Activated naive CD4-positive, alpha-beta T cell (primary cell): Measurements from ENCODE around the gene DHX57.
"Not testable (repeated sequence)": the region's sequence is repeated elsewhere in the genome, so short reads cannot be mapped to it uniquely, and the experiment has no call there.

Experiments
- DNase-seq, 4 experiments: peaks; one replicate each; lab custom pipeline; 2025; lab: John Stamatoyannopoulos, UW

Gene DHX57

DNA sequence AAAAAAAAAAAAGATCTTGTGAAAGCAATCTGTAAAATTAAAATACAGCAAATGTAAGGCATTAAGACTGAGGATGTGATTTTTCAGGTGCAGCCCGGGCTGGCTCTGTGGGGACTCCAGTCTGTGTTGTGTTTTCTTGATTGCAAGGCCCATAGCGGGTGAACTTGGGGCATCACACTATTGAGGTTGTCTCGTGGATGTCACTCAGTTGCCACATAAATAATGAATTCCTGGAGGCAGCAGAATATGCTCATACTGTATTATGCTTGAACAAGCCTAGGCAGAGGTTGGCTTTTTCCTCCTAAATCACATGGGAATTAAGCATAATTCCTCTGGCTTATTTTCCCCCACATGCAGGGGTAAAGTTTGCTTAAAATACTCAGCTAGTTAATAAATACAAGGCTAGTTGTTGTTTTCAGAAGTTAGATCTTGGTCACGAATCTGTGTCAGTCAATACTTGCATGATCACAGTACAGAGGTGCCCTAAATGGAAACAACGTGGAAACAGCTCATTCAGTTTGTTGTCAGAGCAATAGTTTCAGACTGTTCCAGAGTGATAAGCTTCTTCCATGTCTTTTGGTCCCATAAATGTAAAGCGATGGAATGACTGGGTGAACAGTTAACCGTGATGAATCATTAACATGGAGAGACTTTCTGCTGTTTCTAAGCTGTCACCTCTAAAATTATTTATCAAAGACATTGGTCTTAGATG lies 81.3 kb downstream of the DHX57 start:
- DNase-seq, result no peak

- DNase-seq, result no peak
Observed at GRCh38 chr2:38793511-38793910, 82.2 kb downstream of the DHX57 start.

GRCh38 chr2:38792751-38793150 lies 83.0 kb downstream of the DHX57 start:
- DNase-seq, result no peak

DNA sequence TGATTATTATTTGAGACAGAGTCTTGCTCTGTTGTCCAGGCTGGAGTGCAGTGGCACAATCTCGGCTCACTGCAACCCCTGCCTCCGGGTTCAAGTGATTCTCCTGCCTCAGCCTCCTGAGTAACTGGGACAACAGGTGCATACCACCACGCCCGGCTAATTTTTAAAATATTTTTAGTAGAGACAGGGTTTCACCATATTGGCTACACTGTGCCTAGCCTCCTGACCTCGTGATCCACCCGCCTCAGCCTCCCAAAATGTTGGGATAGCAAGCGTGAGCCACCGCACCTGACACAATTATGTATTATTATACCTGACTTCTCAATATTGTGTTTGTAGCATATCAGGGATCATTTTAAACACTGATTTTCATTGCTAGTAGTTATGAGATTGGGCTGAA lies 83.4 kb downstream of the DHX57 start:
- not testable (repeated sequence) for DNase-seq

DNA sequence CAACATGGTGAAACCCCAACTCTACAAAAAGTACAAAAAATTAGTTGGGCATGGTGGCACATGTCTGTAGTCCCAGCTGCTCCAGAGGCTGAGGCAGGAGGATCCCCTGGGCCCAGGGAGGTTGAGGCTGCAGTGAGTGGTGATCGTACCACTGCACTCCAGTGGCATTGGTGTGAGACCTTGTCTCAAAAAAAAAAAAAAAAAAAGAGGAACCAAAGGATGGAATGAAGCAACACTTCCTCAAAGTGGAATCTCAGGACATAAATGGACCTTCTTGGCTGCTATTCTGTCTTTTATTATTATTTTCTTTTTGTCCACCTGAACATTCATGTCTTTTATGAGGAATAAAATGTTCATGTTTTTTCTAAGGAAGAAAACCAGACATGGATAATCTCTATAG lies 84.0 kb downstream of the DHX57 start:
- no peak for DNase-seq

- DNase-seq, result no peak
Observed at GRCh38 chr2:38789691-38790090, 86.0 kb downstream of the DHX57 start.

DNA sequence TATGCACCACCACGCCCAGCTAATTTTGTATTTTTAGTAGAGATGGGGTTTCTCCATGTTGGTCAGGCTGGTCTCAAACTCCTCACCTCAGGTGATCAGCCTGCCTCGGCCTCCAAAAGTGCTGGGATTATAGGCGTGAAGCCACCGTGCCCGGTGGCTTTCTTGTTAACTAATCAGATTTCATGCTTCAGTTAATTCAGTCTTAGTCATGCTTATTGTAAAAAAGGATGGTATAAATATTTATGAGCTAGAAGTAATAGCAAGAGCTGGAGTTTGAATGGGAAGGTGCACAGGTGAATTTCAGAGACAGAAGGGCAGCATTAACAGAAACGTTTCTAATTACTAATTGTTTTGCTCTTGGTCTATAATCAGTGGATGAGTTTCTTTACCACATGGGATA lies 87.4 kb downstream of the DHX57 start:
- DNase-seq, result no peak

DNA sequence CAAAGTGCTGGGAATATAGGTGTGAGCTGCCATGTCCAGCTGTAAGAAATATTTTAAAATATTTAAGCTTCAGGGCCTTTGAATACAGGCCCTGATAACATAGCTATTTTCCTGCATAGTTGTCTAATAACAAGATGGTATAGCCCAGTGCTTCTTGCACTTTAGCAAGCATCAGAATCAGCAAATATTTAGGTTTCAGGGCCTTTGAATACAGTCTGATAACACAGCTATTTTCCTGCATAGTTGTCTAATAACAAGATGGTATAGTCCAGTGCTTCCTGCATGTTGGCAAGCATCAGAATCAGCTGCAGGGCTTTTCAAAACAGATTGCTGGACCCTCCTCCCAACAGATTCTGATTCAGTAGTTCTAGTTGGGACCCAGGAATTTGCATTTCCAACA lies 92.1 kb downstream of the DHX57 start:
- no peak for DNase-seq

DNA sequence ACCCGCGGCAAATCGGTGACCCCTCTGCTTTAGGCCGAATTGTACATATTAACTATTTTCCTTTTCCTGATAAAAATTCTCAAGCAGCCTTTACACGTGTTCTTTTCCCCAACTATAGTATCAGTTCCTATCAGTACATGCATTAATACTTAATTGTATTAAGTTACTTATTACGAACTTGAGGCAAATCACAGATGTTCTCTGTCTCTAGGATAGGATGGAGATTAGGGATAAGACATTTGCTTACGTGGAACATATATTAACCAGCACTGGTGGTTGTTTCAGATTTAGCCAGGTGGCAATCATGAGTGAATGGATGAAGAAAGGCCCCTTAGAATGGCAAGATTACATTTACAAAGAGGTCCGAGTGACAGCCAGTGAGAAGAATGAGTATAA lies 97.0 kb downstream of the DHX57 start:
- DNase-seq, result no peak

GRCh38 chr2:38776531-38776930 lies 99.2 kb downstream of the DHX57 start:
- DNase-seq, result no peak

DNA sequence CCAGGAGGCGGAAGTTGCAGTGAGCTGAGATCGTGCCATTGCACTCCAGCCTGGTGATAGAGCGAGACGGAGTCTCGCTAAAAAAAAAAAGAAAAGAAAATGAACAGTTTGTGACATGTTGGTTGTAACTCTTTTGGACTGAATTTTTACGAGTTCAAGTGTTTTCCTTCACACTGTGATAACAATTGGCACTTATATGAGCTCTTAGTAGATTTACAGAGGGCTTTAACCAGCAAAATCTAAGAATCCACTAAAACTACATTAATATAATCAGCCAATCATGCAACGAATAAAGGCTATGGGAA lies 99.9 kb downstream of the DHX57 start:
- DNase-seq, result no peak

DNA sequence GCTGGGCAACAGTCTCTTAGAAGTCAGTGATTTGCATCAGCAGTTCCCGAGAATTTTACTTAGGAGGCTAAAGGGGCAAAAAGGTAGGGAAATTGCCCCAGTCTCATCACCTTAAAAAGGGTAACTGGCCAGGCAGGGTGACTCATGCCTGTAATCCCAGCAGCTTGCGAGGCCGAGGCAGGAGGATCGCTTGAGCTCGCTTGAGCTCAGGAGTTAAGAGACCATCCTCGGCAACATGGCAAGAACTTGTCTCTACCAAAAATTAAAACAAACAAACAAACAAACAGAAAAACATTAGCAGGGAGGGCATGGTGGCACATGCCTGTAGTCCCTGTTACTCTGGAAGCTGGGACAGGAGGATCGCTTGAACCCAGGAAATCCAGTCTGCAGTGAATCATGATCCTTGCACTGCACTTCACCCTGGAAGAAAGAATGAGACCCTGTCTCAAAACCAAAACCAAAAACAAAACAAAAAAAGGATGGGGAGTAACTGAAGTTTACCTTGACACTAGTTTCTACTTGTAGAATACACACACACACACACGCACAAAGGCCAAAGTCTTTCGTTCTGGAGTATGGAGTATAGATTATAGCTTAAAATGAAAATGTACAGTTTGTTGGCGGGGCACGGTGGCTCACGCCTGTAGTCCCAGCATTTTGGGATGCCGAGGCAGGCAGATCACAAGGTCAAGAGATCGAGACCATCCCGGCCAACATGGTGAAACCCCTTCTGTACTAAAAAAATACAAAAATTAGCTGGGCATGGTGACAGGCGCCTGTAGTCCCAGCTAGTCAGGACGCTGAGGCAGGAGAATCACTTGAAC lies 100.4 kb downstream of the DHX57 start:
- no peak for DNase-seq

GRCh38 chr2:38771632-38772031 lies 104.1 kb downstream of the DHX57 start:
- DNase-seq, result no peak

DNA sequence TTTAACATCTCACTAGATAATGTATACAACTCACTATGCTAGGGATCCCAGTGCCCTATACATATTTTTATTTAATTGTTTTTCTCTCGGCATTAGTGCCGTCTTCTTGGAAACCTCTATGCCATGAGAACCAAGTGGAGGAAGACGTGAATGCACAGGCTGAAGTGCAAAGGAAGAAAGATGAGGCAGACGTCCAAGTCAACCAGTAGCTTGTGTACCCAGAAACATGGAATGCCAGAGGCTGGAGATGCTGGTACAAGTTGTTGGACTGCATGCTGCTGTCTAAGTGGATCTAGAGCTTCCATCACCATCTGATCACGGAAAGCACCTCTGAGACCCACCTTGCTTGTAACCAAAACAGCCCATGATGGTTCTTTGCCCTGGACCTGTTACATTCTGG lies 110.2 kb downstream of the DHX57 start:
- DNase-seq, result no peak

DNA sequence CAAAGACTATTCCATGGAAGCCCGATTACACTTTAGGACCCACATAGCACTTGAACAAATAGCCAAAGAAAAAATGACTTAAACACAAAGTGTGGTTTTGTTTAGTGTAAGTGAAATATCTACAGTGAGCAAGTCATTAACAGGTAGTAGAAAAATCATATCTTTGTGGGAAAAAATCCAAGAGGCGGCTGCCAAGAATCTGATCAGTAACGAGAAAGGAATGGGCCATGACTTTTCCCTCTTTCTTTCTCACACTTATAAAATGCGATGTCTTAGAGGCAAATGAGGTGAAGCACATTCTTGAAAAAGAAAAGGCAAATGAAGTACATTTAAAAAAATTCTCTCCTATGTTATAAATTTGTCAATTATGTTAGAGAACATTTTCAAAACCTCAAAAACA lies 110.6 kb downstream of the DHX57 start:
- no peak for DNase-seq

DNA sequence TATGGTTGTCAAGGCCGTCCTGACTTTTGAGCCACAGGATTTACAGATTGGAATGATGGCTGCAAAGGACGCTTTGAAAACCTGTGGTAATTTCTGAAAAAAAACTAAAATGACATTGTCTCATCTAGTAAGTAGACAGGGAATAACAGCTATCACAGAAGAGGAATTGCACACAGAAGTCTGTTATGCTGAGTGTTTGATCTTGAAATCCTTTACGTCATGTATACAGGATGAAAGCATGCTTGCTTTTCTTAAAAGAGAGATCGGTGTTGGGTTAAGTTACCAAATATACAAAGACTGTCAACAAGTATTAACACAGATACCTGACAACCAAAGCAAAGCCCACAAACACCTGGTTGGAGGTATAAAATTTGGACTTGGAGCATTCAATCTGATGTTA lies 112.0 kb downstream of the DHX57 start:
- DNase-seq, result no peak

DNA sequence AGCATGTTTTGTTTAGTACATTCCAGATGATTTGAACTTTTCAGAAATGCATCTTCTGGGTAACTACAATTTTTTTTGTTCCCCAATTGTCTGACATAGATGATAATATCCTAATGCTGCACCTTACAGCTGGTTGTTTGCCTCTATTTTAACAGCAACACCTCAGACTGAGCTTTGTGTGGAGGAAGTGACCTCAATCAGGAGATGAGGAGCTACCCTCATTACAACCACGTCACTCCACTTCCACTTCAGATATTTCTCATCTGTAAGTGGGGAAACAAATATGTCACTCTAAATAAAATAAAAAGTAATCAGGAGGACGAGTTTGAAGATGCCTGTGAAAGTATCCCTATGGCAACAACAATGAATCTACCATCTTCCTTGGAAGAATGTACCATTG lies 112.5 kb downstream of the DHX57 start:
- no peak for DNase-seq

- not testable (repeated sequence) for DNase-seq
Observed at GRCh38 chr2:38755891-38756290, 119.8 kb downstream of the DHX57 start.

- no peak for DNase-seq
Observed at GRCh38 chr2:38754506-38754905, 121.2 kb downstream of the DHX57 start.

DNA sequence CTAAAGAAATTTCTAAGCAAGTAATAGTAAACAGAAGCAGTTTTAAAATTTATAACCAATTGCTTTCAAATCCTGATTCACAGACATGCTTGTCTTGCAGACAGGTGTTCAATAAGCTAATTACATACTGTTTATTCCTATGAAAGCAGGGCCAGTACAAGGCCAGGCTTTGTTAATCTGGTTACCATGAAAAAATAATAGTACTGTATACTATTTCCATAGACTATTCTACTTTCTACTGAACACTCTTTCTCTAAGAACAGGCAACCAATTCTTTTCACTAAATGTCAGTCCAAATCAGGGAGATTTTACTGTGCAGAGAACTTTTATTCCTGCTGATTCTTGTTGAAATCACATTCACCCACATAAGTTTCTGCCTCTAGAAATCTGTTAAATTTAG lies 121.7 kb downstream of the DHX57 start:
- DNase-seq, result no peak

DNA sequence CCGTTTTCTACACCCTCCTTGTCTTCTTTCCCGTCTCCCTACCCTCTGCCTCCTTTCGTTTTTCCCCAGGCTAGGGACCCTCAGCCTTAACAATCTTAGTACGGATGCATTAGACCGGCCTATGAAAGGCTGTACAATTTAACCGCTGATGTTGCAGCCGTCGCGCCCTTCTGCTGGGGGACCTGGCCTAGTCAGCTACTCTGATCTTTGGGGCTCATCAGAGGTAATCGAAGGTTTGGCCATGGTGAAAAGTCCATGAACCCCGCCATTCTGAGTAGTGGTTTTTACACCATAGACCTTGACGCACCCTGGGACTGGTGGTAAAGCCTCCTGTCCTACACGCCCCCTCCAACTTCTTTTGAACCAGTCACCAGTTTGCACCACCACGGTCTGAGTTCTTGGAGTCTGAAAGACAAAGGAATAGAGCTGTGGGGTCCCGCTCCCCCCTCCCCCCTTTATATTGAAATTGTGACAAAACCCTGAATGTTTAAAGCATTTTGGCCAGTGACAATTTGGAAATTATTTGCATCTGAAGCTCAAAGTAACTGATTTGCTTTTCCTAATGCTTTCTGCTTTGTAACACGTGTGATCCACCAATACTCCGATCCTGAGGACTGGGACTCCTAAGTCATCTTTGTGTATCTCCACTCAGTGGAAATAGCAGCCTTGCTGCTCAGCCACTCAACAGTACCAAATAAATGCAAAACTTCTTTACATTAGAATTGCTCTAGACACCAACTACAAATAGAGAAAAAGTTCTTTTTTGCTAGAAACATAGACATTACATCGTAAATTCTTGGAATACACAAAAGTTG lies 123.9 kb downstream of the DHX57 start:
- no peak for DNase-seq

- peak; percentile 97 to 99 (median 98) for DNase-seq
Observed at GRCh38 chr2:38750891-38751595, 124.7 kb downstream of the DHX57 start, which contains the start of gene SRSF7. Gene SRSF7, minus strand, starts transcription at chr2:38751361. Its CDS starts 105 bp downstream, at chr2:38751256.
